Endometrial microvascular endothelial cells (primary cell): ENCODE data around the gene STIM1. TPM values are rescaled to one million over a fixed set of nuclear protein-coding genes. Genes with fewer than 3 reads are reported as not detected.
"Not testable (repeated sequence)": the region's sequence is repeated elsewhere in the genome, so short reads cannot be mapped to it uniquely, and the experiment has no call there.

Source experiments
- in situ Hi-C: cut with HindIII; loops from 2 replicates; pipeline ENCODE4 v1.10.0; 2017; ENCODE audit warnings: low sequenced_read_pairs, low pct_unique_long_range_greater_than_20kb; ENCODE audit errors: inconsistent ontology term
- total RNA-seq: library from RNA; depleted of rRNA; stranded (reverse); fragments of >200 nt; gene quantifications from one replicate; pipeline ENCODE4 v1.2.3, GENCODE V29; 2015; ENCODE audit errors: inconsistent ontology term

The STIM1 gene
- total RNA-seq, 1 donor from 2014 or later: 13.9 TPM

GRCh38 chr11:4094348-4095291, 239.2 kb downstream of the STIM1 start, which contains the start of gene RRM1:
RRM1 (plus strand) TSS chr11:4094799; CDS start chr11:4095013, 214 bp downstream.
- in situ Hi-C loops: no loop called here

DNA sequence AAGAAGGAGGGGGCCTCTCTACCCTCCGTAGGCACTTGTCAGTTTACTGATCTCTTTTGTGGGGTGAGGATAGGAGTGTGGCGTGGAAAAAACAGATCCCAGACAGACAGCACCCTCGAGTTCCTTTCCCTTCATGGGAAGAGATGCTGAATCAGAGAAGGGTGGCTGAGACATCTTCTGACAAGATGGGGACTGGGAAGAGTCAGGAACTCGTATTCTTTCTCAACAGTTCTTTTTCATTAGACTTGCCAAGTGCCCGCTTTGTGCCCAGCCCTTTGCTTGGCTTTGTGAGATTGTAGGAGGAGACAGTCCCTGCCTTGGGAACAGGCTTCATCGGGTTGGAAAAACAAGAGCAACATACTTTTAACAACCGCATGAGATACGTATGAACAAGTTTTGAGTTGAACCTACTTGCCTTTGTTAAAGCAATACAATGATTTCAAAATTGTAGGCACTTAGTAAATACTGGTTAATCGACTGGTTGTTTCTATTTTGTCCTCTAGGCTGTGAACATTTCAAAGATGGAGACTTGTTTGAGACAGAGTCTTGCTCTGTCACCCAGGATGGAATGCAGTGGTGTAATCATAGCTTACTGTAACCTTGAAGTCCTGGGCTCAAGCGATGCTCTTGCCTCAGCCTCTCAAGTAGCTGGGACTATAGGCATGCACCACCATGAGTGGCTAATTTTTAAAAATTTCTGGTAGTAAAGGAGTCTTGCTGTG, 240.2 kb downstream of the STIM1 start:
- in situ Hi-C loops: no loop called here

DNA sequence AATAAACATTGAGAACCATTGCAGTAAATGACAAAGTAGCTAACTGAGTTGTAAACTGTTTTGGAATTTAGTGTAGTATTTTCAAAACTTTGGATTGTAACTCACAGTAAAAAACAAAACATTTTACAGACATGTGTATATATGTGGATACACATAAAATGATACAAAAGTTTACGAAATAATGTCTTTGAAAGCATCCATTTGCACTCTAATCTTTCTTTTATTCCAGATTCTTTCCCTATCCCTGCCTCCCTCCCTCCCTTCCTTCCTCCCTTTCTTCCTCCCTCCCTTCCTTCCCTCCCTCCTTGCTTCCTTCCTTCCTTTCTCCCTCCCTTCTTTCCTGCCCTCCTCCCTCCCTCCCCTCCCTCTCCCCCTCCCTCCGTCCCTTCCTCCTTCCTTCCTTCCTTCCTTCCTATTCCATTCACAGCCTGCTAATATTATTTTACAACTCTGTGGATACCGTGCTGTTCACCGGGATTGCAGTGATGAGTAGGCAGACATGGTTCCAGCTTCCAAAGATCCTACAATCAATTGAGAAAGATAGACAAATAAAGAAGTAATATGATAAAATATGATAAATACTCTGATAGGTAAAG, 242.7 kb downstream of the STIM1 start:
- in situ Hi-C loops: no loop called here

DNA sequence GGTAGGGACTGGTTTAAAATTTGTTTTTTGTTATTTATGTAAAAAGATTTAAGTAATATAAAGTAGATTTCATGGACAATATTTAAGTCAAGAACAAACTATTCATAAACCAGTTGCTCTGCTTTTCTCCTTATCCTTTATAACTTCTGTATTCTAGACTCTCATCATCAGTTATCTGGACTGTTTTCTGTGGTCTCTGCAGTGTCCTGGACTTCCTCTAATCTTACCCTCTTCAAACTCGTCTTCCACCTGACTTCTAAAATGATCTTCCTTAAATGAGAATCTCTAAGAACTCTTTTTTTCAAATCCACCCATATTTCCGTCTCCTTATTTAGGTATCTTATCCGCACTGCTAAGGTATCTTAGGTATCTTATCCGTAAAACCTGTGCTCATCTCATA, 247.2 kb downstream of the STIM1 start:
- in situ Hi-C loops: no loop called here

DNA sequence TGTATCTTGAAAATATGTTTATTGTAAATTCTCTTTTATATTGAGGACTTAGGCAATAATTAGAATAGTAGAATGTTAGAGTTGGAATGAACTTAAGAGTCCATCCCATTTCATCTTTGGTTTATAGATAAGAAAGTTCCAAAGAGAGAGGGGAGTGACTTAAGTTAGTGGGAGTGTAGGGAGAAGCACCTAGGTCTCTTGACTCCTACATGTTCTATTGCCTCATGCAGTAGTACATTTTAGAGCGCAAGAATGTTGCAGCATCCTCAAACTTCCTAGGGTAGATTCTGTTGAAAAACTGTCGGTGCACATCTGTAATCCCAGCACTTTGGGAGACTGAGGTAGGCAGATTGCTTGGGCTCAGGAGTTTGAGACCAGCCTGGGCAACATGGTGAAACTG, 247.8 kb downstream of the STIM1 start:
- in situ Hi-C loops: no loop called here

- in situ Hi-C loops: no loop called here
These were observed 250.5 kb downstream of the STIM1 start for GRCh38 chr11:4105916-4106315.

DNA sequence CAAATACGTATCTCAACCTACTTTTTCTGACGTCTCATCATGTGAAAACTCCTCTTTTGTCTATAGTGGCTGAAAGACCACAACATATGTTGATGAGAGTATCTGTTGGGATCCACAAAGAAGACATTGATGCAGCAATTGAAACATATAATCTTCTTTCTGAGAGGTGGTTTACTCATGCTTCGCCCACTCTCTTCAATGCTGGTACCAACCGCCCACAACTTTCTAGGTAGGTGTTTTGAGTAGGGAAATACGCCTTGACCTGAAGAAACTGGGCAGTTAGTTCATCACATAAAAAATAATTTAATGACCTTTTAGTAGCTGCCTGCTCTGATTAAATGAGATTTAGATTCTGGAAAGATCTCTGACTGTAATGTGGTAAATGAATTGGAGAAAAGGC, 256.4 kb downstream of the STIM1 start:
- in situ Hi-C loops: no loop called here

GRCh38 chr11:4115128-4115527, 259.7 kb downstream of the STIM1 start:
- in situ Hi-C loops: no loop called here

GRCh38 chr11:4118107-4118506, 262.6 kb downstream of the STIM1 start:
- in situ Hi-C loops: no loop called here

DNA sequence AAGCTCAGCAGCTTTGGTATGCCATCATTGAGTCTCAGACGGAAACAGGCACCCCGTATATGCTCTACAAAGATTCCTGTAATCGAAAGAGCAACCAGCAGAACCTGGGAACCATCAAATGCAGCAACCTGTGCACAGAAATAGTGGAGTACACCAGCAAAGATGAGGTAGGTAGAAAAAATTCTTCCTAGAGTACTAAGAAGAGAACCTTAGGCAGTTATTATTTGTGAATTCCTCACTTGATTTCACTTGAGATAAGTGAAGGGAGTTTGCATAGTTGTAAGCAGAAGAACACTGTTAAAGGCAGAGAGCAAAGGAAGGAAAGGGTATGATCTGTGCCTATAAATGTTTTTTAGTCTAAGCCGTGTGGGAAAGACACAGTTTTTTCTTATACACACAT, 267.8 kb downstream of the STIM1 start:
- in situ Hi-C loops: no loop called here

DNA sequence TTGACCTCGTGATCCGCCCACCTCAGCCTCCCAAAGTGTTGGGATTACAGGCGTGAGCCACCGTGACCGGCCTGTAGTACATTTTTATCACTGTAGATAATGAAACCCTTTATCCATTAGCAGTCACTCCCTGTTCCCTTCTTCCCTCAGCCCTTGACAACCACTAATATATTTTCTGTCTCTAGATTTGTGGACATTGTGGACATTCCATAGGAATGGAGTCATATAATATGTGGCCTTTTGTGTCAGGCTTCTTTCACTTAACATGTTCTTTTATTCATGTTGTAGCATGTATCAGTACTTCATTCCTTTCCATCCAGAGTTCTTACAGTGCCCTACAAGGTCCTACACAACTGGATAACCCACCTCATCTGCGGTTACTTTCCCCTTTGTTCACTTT, 269.7 kb downstream of the STIM1 start:
- in situ Hi-C loops: no loop called here

- in situ Hi-C loops: no loop called here
These were observed 271.9 kb downstream of the STIM1 start for GRCh38 chr11:4127357-4127756.

- in situ Hi-C loops: not testable (repeated sequence)
These were observed 274.8 kb downstream of the STIM1 start for GRCh38 chr11:4130219-4130618.

GRCh38 chr11:4134806-4135205, 279.3 kb downstream of the STIM1 start:
- in situ Hi-C loops: no loop called here

DNA sequence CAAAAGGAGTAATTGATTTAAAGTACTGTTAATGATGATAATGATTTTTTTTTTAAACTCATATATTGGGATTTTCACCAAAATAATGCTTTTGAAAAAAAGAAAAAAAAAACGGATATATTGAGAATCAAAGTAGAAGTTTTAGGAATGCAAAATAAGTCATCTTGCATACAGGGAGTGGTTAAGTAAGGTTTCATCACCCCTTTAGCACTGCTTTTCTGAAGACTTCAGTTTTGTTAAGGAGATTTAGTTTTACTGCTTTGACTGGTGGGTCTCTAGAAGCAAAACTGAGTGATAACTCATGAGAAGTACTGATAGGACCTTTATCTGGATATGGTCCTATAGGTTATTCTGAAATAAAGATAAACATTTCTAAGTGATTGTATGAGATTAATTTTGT, 283.0 kb downstream of the STIM1 start:
- in situ Hi-C loops: no loop called here

DNA sequence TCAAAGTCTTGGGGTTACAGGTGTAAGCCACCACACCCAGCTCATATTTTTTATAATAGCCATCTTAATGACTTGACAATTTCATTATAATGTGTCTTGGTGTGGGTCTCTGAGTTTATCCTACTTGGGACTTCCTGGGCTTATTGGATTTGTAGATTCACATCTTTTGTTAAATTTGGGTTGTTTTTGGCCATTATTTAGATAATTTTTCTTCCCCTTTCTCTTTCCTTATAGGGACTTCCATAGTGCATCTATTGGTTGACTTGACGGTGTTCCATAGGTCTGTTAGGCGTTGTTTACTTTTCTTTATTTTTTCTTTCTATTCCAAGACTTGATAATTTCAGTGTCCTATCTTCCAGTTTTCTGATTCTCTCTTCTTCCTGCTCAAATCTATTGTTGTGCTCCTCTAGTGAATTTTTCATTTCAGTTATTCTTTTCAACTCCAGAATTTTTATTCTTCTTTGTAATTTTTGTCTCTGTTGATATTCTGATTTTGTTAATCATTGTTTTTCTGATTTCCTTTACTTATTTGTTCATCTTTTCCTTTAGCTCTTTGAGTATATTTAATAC, 284.7 kb downstream of the STIM1 start:
- in situ Hi-C loops: no loop called here
